Loucy (cell line): Measurements from ENCODE around the gene CYP3A4.

ENCODE experiments used
- H2AFZ ChIP-seq: fragments of 200-600 bp; sonication (generic); 2 replicates; pipeline ENCODE4 v1.6.0; 2016; ENCODE audit warnings: antibody characterized with exemption, mild to moderate bottlenecking, low read length, moderate library complexity
- H3F3A ChIP-seq: fragments of 200-600 bp; 2 replicates; pipeline ENCODE4 v1.6.0; 2016; ENCODE audit warnings: antibody characterized with exemption, low read depth, mild to moderate bottlenecking
- H3K27me3 ChIP-seq: fragments of 200-600 bp; sonication (generic); 2 replicates; pipeline ENCODE4 v1.6.1; 2014; ENCODE audit warnings: low read length, mild to moderate bottlenecking; ENCODE audit not compliant: insufficient read depth, poor library complexity, severe bottlenecking
- H3K36me3 ChIP-seq: fragments of 200-600 bp; sonication (generic); 2 replicates; pipeline ENCODE4 v1.6.1; 2016; ENCODE audit warnings: low read length; ENCODE audit not compliant: insufficient read depth
- H3K4me1 ChIP-seq: fragments of 200-600 bp; sonication (generic); 2 replicates; pipeline ENCODE4 v1.5.1; 2014; ENCODE audit warnings: low read length, mild to moderate bottlenecking; ENCODE audit not compliant: insufficient read depth, poor library complexity, severe bottlenecking
- H3K4me2 ChIP-seq: fragments of 200-600 bp; sonication (generic); 2 replicates; pipeline ENCODE4 v1.6.0; 2014; ENCODE audit warnings: antibody characterized with exemption, low read length, low read depth, mild to moderate bottlenecking; ENCODE audit not compliant: poor library complexity, severe bottlenecking
- H3K4me3 ChIP-seq: fragments of 200-600 bp; sonication (generic); 2 replicates; pipeline ENCODE4 v1.5.1; 2014; ENCODE audit warnings: low read length, mild to moderate bottlenecking, mixed read lengths; ENCODE audit not compliant: poor library complexity, severe bottlenecking
- H3K79me2 ChIP-seq: fragments of 200-600 bp; sonication (generic); 2 replicates; pipeline ENCODE4 v1.6.1; 2014; ENCODE audit warnings: low read length; ENCODE audit not compliant: insufficient read depth
- H3K9ac ChIP-seq: fragments of 200-600 bp; sonication (generic); 2 replicates; pipeline ENCODE4 v1.6.0; 2014; ENCODE audit warnings: mild to moderate bottlenecking, low read depth, low read length, moderate library complexity; ENCODE audit not compliant: poor library complexity, severe bottlenecking
- H3K9me2 ChIP-seq: fragments of 200-600 bp; sonication (generic); replicated peaks from 2 replicates; pipeline ENCODE4 v1.6.1; 2016; ENCODE audit warnings: low read depth, low read length, mixed read lengths
- H3K9me3 ChIP-seq: fragments of 200-600 bp; sonication (generic); 2 replicates; pipeline ENCODE4 v1.6.1; 2014; ENCODE audit warnings: mild to moderate bottlenecking, antibody characterized with exemption, low read length, low read depth; ENCODE audit not compliant: insufficient read depth
- H4K20me1 ChIP-seq: fragments of 200-600 bp; sonication (generic); 2 replicates; pipeline ENCODE4 v1.6.0; 2014; ENCODE audit warnings: antibody characterized with exemption, low read length, mild to moderate bottlenecking; ENCODE audit not compliant: insufficient read depth, poor library complexity, severe bottlenecking
- CTCF ChIP-seq: fragments of 200-600 bp; sonication (generic); conservative IDR thresholded peaks from 2 replicates; pipeline ENCODE4 v1.5.1; 2014; ENCODE audit warnings: mild to moderate bottlenecking, antibody characterized with exemption, low read length
- EZH2phosphoT487 ChIP-seq: fragments of 200-600 bp; IDR thresholded peaks from 2 replicates; pipeline ENCODE4 v1.6.1; 2018; ENCODE audit warnings: antibody characterized with exemption, mild to moderate bottlenecking, moderate library complexity, borderline replicate concordance

Gene CYP3A4

GRCh38 chr7:99764478-99764877, 19.5 kb downstream of the CYP3A4 start:
- no peak overlapping the region for H3K9ac ChIP-seq
- no peak overlapping the region for H2AFZ ChIP-seq
- H3K4me2 ChIP-seq, result no peak overlapping the region
- no peaks in the 10 kb centered on the region for H3K36me3 ChIP-seq
- H3F3A ChIP-seq, result no peaks in the 10 kb centered on the region
- H3K27me3 ChIP-seq, result no peaks in the 10 kb centered on the region
- no peaks in the 10 kb centered on the region for H4K20me1 ChIP-seq
- no peaks in the 10 kb centered on the region for H3K79me2 ChIP-seq
- H3K9me2 ChIP-seq, result no peaks in the 10 kb centered on the region
- H3K9me3 ChIP-seq, result no peaks in the 10 kb centered on the region
- H3K4me1 ChIP-seq, result peaks cover 26% of the 10 kb centered on the region
- TF ChIP-seq CTCF (no peak), EZH2phosphoT487 (no peak)
- H3K4me3 ChIP-seq, result no peak overlapping the region

GRCh38 chr7:99762680-99763327, 21.2 kb downstream of the CYP3A4 start:
- no peaks in the 10 kb centered on the region for H3K9me2 ChIP-seq
- H4K20me1 ChIP-seq, result no peaks in the 10 kb centered on the region
- no peak overlapping the region for H2AFZ ChIP-seq
- H3K4me2 ChIP-seq, result no peak overlapping the region
- no peaks in the 10 kb centered on the region for H3K79me2 ChIP-seq
- peaks cover 18% of the 10 kb centered on the region for H3K4me1 ChIP-seq
- TF ChIP-seq EZH2phosphoT487, result no peak
- TF ChIP-seq CTCF, result no peak
- no peak overlapping the region for H3K4me3 ChIP-seq
- no peaks in the 10 kb centered on the region for H3K9me3 ChIP-seq
- no peaks in the 10 kb centered on the region for H3F3A ChIP-seq
- H3K36me3 ChIP-seq, result no peaks in the 10 kb centered on the region
- H3K27me3 ChIP-seq, result no peaks in the 10 kb centered on the region
- no peak overlapping the region for H3K9ac ChIP-seq

DNA sequence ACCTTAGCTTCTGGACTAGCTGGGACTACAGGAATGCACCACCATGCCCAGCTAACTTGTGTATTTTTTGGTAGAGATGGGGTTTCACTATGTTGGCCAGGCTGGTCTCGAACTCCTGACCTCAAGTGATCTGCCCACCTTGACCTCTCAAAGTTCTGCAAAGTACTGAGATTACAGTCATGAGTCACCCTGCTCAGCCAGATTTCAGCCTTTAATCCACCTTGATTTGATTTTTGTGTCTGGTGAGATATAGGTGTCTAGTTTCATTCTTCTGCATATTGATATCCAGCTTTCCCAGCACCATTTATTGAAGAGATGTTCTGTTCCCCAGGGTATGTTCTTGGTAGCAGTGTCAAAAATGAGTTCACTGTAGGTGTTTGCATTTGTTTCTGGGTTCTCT, 28.9 kb downstream of the CYP3A4 start:
- Histone ChIP-seq H3F3A (no peaks in the 10 kb centered on the region), H3K27me3 (no peaks in the 10 kb centered on the region), H3K79me2 (no peaks in the 10 kb centered on the region), H3K9ac (no peak overlapping the region), H3K36me3 (no peaks in the 10 kb centered on the region), H4K20me1 (no peaks in the 10 kb centered on the region), H3K9me3 (no peaks in the 10 kb centered on the region), H3K9me2 (no peaks in the 10 kb centered on the region), H2AFZ (no peak overlapping the region), H3K4me2 (no peak overlapping the region), H3K4me1 (no peaks in the 10 kb centered on the region), H3K4me3 (no peak overlapping the region)
- no peak for TF ChIP-seq CTCF
- no peak for TF ChIP-seq EZH2phosphoT487
